ENCODE measurements around the gene ZNF90. TPM values are rescaled to one million over a fixed set of nuclear protein-coding genes. Genes with fewer than 3 reads are reported as not detected.
"Not testable (repeated sequence)": the region's sequence is repeated elsewhere in the genome, so short reads cannot be mapped to it uniquely, and the experiment has no call there.

ZNF90 gene
- total RNA-seq, result 0.60 and 0.65 TPM in 2 replicates

GRCh38 chr19:20077791-20078463, at the start of gene ZNF90:
Gene ZNF90, plus strand, starts transcription at chr19:20078000. Its CDS starts 133 bp downstream, at chr19:20078133.
- DNase-seq (ENCODE audit: low read depth in 2 of 2), result peak; percentile 87 to 93

- no peak for DNase-seq (ENCODE audit: low read depth in 2 of 2)
These were observed 49.2 kb upstream of the ZNF90 start for GRCh38 chr19:20028611-20029010.

- no peak for DNase-seq (ENCODE audit: low read depth in 2 of 2)
These were observed 41.9 kb upstream of the ZNF90 start for GRCh38 chr19:20035935-20036334.

- DNase-seq (ENCODE audit: low read depth in 2 of 2), result peak in 1 of 2 donors; percentile 0
These were observed 39.2 kb upstream of the ZNF90 start for GRCh38 chr19:20038358-20039202.

- DNase-seq (ENCODE audit: low read depth in 2 of 2), result peak; percentile 93
These were observed 38.5 kb upstream of the ZNF90 start, which contains the start of gene ZNF682 for GRCh38 chr19:20039203-20039723. Gene ZNF682, minus strand, starts transcription at chr19:20039505. Its CDS starts 160 bp downstream, at chr19:20039345.

- no peak for DNase-seq (ENCODE audit: low read depth in 2 of 2)
These were observed 33.1 kb upstream of the ZNF90 start for GRCh38 chr19:20044663-20045062.

GRCh38 chr19:20045742-20046141, 32.1 kb upstream of the ZNF90 start:
- not testable (repeated sequence) for DNase-seq (ENCODE audit: low read depth in 2 of 2)

- peak; percentile 92 to 93 for DNase-seq (ENCODE audit: low read depth in 2 of 2)
These were observed 25.7 kb upstream of the ZNF90 start for GRCh38 chr19:20051841-20052768.

- DNase-seq (ENCODE audit: low read depth in 2 of 2), result not testable (repeated sequence)
These were observed 19.1 kb upstream of the ZNF90 start for GRCh38 chr19:20058738-20059137.

GRCh38 chr19:20060282-20060681, 17.5 kb upstream of the ZNF90 start:
- DNase-seq (ENCODE audit: low read depth in 2 of 2), result no peak

GRCh38 chr19:20066861-20067260, 10.9 kb upstream of the ZNF90 start:
- DNase-seq (ENCODE audit: low read depth in 2 of 2), result no peak

GRCh38 chr19:20067943-20068342, 9.9 kb upstream of the ZNF90 start:
- DNase-seq (ENCODE audit: low read depth in 2 of 2), result no peak

- not testable (repeated sequence) for DNase-seq (ENCODE audit: low read depth in 2 of 2)
These were observed 9.2 kb upstream of the ZNF90 start for GRCh38 chr19:20068559-20068958.

GRCh38 chr19:20070691-20071090, 7.1 kb upstream of the ZNF90 start:
- no peak for DNase-seq (ENCODE audit: low read depth in 2 of 2)

GRCh38 chr19:20072936-20073335, 4.9 kb upstream of the ZNF90 start:
- no peak for DNase-seq (ENCODE audit: low read depth in 2 of 2)

- peak; percentile 1 to 32 for DNase-seq (ENCODE audit: low read depth in 2 of 2)
These were observed 806 bp downstream of the ZNF90 start for GRCh38 chr19:20078581-20079031.

- no peak for DNase-seq (ENCODE audit: low read depth in 2 of 2)
These were observed 1.7 kb downstream of the ZNF90 start for GRCh38 chr19:20079476-20079875.

- no peak for DNase-seq (ENCODE audit: low read depth in 2 of 2)
These were observed 2.9 kb downstream of the ZNF90 start for GRCh38 chr19:20080656-20081055.

GRCh38 chr19:20082232-20082833, 4.5 kb downstream of the ZNF90 start:
- not testable (repeated sequence) for DNase-seq (ENCODE audit: low read depth in 2 of 2)

GRCh38 chr19:20082876-20083275, 5.1 kb downstream of the ZNF90 start:
- not testable (repeated sequence) for DNase-seq (ENCODE audit: low read depth in 2 of 2)

GRCh38 chr19:20102097-20102496, 24.3 kb downstream of the ZNF90 start:
- DNase-seq (ENCODE audit: low read depth in 2 of 2), result no peak
